Fibroblast of the aortic adventitia (primary cell): ENCODE results near the gene RAB24. TPM values are rescaled to one million over a fixed set of nuclear protein-coding genes. Genes with fewer than 3 reads are reported as not detected.
A peak's percentile ranks its signal among the peaks of the same experiment; 100 is the strongest.

Experiments
- DNase-seq: peaks from one replicate; pipeline ENCODE4 v3.0.0-alpha.2; 2010; ENCODE audit warnings: low read depth
- H3K4me3 ChIP-seq: 2 replicates; pipeline ENCODE4 v1.5.1; 2011; ENCODE audit warnings: low read depth, mild to moderate bottlenecking, control low read depth, low read length, moderate library complexity
- CTCF ChIP-seq: IDR thresholded peaks from 2 replicates; pipeline ENCODE4 v1.5.1; 2011; ENCODE audit warnings: mild to moderate bottlenecking, low read length, control low read depth, inconsistent platforms; ENCODE audit not compliant: insufficient read depth
- total RNA-seq: library from RNA; depleted of rRNA; stranded (reverse); fragments of >200 nt; gene quantifications from 2 replicates; pipeline ENCODE4 v1.2.3, GENCODE V29; 2012; ENCODE audit warnings: low replicate concordance

RAB24 gene
- total RNA-seq, 1 donor = 11.6 TPM

GRCh38 chr5:177327539-177328522 is 24.3 kb upstream of the RAB24 start:
- no peak overlapping the region for H3K4me3 ChIP-seq
- DNase-seq = peak; percentile 77
- TF ChIP-seq CTCF = no peak

GRCh38 chr5:177325868-177326381 is 22.4 kb upstream of the RAB24 start:
- no peak overlapping the region for H3K4me3 ChIP-seq
- TF ChIP-seq CTCF = no peak
- no peak for DNase-seq

GRCh38 chr5:177320879-177321278 is 17.4 kb upstream of the RAB24 start:
- DNase-seq = no peak
- TF ChIP-seq CTCF = no peak
- no peak overlapping the region for H3K4me3 ChIP-seq

- H3K4me3 ChIP-seq = no peak overlapping the region
- no peak for TF ChIP-seq CTCF
- DNase-seq = no peak
These were observed 16.5 kb upstream of the RAB24 start for GRCh38 chr5:177319913-177320588.

GRCh38 chr5:177317959-177318377 is 14.4 kb upstream of the RAB24 start:
- DNase-seq = peak; percentile 81
- TF ChIP-seq CTCF = peak; percentile 89
- no peak overlapping the region for H3K4me3 ChIP-seq

- DNase-seq = no peak
- no peak overlapping the region for H3K4me3 ChIP-seq
- TF ChIP-seq CTCF = no peak
These were observed 12.5 kb upstream of the RAB24 start for GRCh38 chr5:177316005-177316404.
